GM12872 (cell line): ENCODE data around the gene MRPS10.

Experiments used
- TF ChIP-seq, protein P1 (sequence below): IDR thresholded peaks from 3 replicates; pipeline ENCODE4 v1.5.1; 2011; ENCODE audit warnings: low read depth, mild to moderate bottlenecking, low read length, moderate library complexity; ENCODE audit not compliant: insufficient read depth

MRPS10 gene

DNA sequence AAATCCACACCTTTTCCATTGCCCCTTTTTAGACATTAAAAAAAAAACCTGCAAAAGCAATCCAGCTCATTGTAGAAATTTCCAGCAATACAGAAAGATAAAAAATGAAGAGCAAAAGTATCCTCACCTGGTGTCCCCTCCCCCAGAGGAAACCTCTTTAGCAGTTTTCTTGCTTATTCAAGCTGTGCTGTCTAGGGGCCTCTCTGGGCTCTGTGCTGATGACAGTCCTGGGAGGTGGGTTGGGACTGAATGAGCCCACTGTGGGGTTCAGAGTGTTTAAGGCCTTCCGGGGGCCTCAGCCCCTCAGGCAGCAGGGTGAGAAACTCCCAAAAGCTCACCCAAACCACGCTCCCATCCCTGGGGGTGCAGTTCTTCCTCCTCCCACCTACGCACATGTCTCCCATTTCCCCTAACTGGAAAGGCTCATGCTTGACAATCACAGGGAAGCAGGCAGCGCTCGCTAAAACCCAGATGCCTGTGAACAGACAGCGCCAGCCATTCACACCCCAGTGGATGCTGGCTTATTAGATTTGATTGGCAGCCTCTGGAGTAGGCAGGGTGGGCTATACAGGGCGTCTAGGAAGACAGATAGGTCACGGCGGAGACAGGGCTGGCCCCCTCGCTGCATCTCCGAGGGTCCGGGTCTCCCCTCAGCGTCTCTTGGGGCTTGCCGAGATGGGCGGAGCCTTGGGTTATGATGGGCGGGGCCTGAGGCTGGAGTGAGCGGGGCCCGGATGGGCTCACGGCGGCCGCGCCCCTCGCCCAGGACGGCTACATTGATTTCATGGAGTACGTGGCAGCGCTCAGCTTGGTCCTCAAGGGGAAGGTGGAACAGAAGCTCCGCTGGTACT, 39.9 kb downstream of the MRPS10 start:
- TF ChIP-seq, protein P1, sequence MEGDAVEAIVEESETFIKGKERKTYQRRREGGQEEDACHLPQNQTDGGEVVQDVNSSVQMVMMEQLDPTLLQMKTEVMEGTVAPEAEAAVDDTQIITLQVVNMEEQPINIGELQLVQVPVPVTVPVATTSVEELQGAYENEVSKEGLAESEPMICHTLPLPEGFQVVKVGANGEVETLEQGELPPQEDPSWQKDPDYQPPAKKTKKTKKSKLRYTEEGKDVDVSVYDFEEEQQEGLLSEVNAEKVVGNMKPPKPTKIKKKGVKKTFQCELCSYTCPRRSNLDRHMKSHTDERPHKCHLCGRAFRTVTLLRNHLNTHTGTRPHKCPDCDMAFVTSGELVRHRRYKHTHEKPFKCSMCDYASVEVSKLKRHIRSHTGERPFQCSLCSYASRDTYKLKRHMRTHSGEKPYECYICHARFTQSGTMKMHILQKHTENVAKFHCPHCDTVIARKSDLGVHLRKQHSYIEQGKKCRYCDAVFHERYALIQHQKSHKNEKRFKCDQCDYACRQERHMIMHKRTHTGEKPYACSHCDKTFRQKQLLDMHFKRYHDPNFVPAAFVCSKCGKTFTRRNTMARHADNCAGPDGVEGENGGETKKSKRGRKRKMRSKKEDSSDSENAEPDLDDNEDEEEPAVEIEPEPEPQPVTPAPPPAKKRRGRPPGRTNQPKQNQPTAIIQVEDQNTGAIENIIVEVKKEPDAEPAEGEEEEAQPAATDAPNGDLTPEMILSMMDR: no peak

DNA sequence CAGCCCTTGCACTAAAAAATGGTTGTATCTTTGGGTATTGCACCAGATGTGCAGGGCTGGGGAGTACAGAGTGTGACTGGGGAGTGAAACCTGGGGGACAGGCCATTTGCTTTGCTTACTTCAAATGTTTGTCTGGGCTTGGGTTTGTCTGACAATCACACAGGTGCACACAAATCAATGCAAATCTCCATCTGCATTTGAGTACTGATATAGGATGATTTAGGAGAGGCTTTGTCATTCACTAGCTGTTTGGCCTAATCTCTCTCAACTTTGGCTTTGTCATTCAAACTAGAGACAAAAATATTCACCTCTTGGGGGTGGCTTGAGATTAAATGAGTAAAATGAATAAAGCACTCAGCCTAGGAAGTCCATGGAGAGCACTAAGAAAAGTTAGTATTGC, 40.7 kb downstream of the MRPS10 start:
- TF ChIP-seq, protein P1: no peak

DNA sequence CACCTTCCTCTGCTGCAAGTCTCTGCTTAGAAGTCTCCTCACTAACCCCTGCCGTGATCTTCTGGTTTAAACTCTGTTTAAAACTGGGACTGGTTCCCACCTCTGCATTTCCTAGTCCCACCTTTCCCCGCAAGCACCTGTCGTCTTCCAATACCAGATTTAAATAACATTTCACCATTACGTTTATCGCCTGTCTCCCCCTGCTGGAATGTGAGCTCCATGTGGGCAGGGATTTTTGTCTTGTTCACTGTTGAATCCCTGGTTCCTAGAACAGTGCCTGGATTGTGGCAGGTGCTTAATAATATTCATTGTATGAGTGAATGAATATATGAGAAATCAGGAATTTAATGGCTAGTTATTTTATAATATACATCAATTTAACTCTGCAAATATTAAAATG, 41.8 kb downstream of the MRPS10 start:
- TF ChIP-seq, protein P1: no peak

DNA sequence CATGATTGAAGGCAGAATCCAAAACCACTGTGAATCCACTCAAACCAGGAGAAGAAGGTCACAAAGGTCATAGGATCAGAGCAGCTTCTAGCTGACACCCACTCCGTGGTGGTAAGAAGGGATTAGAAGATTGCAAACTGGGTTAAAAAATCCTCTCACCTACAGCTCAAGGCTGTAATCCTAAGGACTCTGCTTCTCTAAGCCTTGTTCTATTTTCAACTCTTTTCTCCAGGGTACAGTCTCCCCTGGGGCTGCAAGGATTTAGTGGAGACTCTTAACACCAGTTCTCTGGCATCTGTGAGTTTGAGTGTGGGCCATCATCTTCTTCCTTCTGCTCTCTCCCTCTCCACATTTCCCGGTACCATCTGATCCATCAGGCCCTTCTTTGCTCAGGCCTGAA, 44.6 kb downstream of the MRPS10 start, which contains the start of gene GUCA1A:
TSS of gene GUCA1A (plus strand) at position 264 of the 400 bp plus-strand sequence. CDS start 250 bp downstream, outside the sequence.
- TF ChIP-seq, protein P1: no peak

GRCh38 chr6:42171813-42172581, 45.7 kb downstream of the MRPS10 start:
- TF ChIP-seq, protein P1: no peak

DNA sequence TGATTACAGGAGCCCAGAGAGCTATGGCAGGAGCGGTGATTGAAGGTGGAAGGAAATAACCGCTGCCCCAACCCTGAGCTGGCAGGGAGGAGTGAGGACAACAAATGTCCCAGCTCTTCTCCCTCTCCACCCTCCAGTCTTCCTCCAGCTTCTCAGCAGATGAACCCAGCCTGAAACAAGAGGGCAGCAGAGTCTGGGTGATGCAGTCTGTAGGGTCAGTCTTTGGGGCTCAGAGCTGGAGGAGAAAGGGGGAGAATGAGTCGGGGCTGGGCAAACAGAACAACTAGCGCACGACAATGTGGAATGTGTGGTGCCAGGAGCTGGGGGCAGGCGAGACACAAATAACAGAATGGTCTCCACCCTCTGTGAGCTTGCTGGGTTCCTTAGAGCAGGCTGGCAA, 49.0 kb downstream of the MRPS10 start:
- TF ChIP-seq, protein P1: no peak

DNA sequence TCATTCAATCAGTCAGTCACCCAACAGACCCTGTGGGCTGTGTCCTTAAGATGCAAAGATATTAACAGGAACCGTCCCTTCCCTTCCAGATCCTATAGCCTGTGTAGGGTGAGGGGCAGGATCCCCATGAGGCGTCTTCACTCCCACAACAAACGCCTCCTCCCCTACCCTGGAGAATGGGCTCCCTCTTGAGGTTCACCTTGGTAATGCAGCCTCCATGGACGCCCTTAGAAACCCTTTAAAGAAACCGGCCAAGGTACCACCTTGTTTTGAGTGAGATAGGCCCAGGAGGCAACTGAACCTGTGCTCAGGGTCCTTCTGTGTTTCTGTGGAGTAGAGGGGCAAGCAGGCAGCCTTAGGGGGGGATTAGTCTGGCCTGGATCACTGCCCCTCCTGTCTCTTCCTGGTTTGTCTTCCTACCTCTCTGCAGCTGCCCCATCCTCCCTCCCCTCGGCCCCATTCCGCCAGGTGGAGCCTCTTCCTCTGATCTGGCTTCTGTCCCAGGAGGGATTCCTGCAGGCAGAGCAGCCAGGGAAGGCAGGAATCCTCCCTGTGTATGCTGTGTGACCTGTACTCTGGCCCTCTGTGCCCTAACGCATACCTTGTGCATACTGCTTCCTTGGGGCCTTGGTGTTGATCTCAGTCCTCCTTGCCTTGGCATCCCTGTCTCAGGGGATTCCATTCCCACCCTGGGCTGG, 51.1 kb downstream of the MRPS10 start:
- TF ChIP-seq, protein P1: peak; percentile 94
